Hematopoietic multipotent progenitor cell treated with erythropoietin and hydrocortisone succinate and interleukin-3 and kit ligand, for 15 days (in vitro differentiated cells): ENCODE results near the gene NDUFA8.
A peak's percentile ranks its signal among the peaks of the same experiment; 100 is the strongest.

Source experiments
- DNase-seq: peaks from one replicate; pipeline ENCODE4 v3.0.0-alpha.2; 2015; ENCODE audit warnings: low spot score

The NDUFA8 gene

GRCh38 chr9:122184551-122184950, 25.0 kb upstream of the NDUFA8 start:
- DNase-seq, result no peak

GRCh38 chr9:122183501-122183900, 23.9 kb upstream of the NDUFA8 start:
- no peak for DNase-seq

DNA sequence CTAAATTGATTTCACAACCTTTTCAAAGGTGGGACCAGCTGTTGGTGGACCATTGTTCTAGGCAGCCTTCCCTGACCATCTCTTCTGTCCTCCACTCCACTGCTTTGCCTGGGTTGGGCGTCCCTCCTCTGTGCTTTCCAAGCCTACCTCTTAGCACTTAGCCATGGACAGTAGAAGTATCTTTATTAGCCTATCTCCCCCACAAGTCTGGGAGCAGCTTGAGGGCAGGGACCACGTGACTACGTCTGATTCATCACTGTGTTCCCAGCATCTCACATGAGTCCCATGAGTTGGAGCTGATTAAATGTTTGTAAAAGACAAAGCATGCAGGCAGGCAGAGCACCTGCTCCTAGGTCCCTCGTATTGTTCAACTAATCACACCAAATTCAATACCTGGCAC, 21.1 kb upstream of the NDUFA8 start:
- DNase-seq, result peak; percentile 22

- no peak for DNase-seq
Measured at GRCh38 chr9:122179690-122180074, 20.1 kb upstream of the NDUFA8 start.

DNA sequence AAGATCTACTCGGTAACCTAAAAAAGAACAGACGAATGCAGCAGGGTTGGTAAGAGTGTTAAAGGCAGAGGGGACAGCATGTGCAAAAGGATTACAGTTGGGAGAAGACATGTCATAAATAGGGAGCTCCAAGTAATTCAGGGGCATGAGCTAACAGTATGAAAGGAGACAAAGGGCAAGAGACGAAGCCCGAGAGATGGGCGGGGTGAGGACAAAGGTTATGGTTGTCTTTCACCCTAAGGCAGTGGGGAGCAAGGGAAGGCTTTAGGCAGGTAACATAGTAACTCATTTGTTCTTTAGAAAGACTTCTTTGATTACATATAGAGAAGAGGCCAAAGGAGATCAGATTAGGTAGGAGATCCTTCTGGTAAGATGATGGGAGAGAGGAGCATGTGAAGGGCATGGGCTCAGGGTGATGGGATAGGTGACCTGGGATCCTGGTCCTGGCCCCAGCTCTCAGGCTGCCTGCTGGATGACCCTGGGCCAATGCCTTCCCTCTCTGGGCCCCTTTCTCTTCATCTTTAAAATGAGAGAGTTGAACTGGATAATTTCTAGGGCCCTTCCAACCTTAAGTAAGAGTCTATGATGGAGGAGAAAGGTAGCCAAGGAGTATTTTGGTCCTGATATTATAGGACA, 19.6 kb upstream of the NDUFA8 start:
- DNase-seq, result no peak

GRCh38 chr9:122176916-122177315, 17.3 kb upstream of the NDUFA8 start:
- DNase-seq, result no peak

DNA sequence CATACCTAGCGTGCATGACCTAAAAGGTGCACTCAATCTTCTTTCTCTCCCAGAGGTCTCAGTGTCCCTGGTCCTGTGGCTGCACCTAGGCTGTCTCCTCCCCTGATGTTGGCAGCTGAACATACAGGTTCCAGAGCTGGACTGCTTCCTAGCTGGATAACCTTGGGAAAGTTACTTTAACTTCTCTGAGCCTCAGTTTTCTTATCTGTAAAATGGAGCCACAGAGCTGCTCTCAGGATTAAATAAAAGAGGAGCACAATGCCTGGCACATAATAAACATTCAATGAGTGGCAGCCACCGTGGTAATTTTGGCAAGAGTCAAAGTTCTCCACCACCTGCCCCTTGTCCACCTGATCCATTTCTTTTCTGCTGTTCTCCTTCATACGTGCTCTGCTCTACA, 14.1 kb upstream of the NDUFA8 start:
- no peak for DNase-seq

GRCh38 chr9:122172131-122172530, 12.6 kb upstream of the NDUFA8 start:
- DNase-seq, result peak; percentile 67

DNA sequence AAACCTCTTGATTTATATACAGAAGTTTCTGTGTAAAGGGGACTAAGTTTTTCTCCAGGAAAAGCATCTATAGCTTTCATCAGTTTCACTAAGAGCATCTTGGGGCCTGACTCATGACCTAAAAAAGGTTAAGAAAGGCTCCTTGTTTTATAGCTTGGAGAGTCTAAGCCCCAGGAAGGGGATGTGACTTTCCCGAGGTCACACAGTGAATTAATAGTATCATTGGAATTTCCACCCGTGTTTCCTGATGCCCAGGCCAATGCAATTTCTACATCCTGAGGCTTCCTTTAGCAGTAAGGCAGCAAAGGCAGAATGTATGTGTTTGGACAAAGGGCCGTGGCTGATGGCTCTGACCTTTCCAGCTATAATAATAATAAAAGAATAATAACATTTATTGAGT, 8.8 kb upstream of the NDUFA8 start:
- no peak for DNase-seq

GRCh38 chr9:122164286-122164685, 4.7 kb upstream of the NDUFA8 start:
- no peak for DNase-seq

DNA sequence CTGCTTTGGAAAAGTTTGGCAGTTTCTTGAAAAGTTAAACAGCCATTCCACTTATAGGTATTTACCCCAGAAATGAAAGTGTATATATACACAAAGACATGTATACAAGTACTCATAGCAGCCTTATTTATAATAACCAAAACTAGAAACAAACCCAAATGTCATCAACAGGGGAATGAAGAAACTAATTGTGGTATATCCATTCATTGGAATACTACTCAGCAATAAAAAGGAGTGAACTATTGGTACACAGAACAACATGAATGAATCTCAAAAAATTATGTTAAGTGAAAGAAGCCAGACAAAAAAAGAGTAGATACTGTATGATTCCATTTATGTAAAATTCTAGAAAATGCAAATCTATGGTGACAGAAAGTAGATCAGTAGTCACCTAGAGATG, 2.8 kb upstream of the NDUFA8 start:
- DNase-seq, result no peak

DNA sequence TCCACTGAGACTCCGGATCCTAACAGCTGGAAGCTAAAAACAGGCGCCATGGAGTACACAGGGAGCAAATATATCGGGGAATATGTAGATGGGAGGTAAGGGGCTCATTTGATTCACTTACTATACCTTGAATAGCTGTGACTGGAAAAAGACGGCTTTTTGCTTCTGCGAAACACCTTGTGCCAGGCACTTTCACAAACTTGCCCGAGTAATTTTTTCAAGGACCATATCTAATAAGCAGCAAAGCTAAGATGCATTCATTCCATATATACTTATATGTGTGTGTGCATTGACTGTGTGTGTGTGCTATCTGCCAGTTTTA, 307 bp upstream of the NDUFA8 start:
- DNase-seq, result no peak

DNA sequence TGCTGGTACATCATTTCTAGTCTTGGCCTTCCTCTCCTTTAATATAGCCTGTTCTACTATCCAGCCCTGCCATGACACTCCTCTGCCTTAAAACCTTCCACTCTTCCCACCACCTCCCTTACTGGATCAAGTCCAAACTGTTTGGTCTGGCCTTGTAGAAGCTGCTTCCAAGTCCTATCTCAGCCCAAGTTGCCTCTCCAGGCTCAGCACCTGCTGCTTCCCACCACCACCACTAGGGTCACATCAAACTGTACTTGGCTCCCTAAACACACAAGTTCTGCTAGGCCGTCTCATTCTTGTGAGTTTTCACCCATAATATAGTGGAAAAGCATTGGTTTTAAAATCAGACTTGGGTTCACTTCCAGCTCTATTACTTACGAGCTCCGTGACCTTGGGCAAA, 1.4 kb downstream of the NDUFA8 start:
- DNase-seq, result peak; percentile 75

- DNase-seq, result no peak
Measured at GRCh38 chr9:122155796-122156195, 3.8 kb downstream of the NDUFA8 start.

- no peak for DNase-seq
Measured at GRCh38 chr9:122151267-122151828, 8.2 kb downstream of the NDUFA8 start.

- DNase-seq, result peak; percentile 81
Measured at GRCh38 chr9:122145592-122145863, 14.1 kb downstream of the NDUFA8 start.

GRCh38 chr9:122144836-122145591, 14.6 kb downstream of the NDUFA8 start:
- peak; percentile 76 for DNase-seq

GRCh38 chr9:122143876-122144405, 15.6 kb downstream of the NDUFA8 start:
- DNase-seq, result peak; percentile 66

GRCh38 chr9:122143296-122143695, 16.3 kb downstream of the NDUFA8 start:
- DNase-seq, result no peak

DNA sequence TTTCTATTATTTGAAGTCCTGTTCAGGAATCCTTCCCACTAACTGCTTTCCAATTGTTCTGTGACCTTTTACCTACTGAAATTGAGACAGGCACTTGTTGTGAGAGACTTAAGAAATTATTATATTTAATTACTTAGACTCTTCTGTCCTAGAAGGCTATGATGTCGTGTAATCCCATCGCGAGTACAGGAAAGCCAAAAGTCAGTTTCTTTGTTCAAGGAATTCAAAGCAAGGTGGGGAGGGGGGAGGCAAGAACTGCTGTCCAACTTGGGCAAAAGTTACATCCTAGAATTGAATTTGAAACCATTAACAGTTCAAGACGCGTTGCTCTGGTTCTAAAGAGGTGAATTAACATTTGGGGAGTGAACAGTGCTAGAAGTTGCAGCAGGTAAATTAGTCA, 17.9 kb downstream of the NDUFA8 start:
- DNase-seq, result no peak

GRCh38 chr9:122140368-122141193, 19.0 kb downstream of the NDUFA8 start:
- no peak for DNase-seq

DNA sequence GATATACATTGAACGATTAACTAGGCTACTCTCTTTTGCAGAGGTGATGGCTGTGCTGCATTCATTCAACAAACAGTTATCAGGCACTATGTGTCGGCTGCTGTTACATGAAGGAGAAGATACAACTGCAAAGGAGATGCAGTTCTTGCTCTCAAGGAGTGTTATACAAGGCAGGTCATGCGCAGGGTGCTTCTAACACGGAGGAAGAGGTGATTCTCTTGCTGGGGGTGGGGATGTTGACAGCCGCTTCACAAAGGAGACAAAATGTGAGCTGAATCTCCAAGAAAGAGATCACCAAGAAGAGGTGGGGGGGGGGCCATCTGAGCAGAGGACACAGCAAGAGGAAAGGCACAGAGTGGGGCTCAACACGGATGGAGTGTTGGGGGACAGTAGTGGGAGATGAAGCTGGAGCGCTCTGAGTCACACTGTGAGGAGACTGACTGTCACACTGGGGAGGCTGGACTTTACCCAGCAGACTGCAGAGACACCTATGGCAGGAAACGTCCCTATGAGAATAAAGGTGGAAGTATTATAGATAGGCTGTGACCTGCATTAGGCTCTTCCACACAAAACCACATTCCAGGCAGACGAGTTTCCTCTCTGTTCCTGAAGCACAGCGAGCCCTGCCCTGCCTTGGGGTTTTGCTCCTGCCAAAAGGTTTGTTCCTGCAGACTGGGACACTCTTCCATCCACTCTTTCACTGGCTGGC, 20.9 kb downstream of the NDUFA8 start:
- no peak for DNase-seq
